H9 (cell line): ENCODE data around the gene RAD51AP2. TPM values are rescaled to one million over a fixed set of nuclear protein-coding genes. Genes with fewer than 3 reads are reported as not detected.
"Not testable (repeated sequence)": the region's sequence is repeated elsewhere in the genome, so short reads cannot be mapped to it uniquely, and the experiment has no call there.

ENCODE experiments used
- DNase-seq: peaks from one replicate; pipeline ENCODE4 v3.0.0-alpha.2; 2017
- H2AFZ ChIP-seq: one replicate; pipeline ENCODE4 v1.6.1; 2013; ENCODE audit warnings: mild to moderate bottlenecking, low read length, control low read depth, moderate library complexity
- H2AK5ac ChIP-seq: 2 replicates; pipeline ENCODE4 v1.6.1; 2013; ENCODE audit warnings: low read length, control low read depth, mixed read lengths; ENCODE audit not compliant: insufficient read length
- H2BK120ac ChIP-seq: one replicate; pipeline ENCODE4 v1.6.1; 2013; ENCODE audit warnings: low read depth, mild to moderate bottlenecking, low read length, control low read depth, inconsistent platforms; ENCODE audit not compliant: poor library complexity, severe bottlenecking
- H2BK12ac ChIP-seq: 2 replicates; pipeline ENCODE4 v1.6.1; 2013; ENCODE audit warnings: low read length, control low read depth, mixed read lengths, low read depth; ENCODE audit not compliant: insufficient read length
- H2BK15ac ChIP-seq: 2 replicates; pipeline ENCODE4 v1.6.1; 2013; ENCODE audit warnings: low read depth, low read length, control low read depth
- H2BK20ac ChIP-seq: one replicate; pipeline ENCODE4 v1.6.1; 2013; ENCODE audit warnings: low read depth, mild to moderate bottlenecking, low read length, control low read depth, inconsistent platforms; ENCODE audit not compliant: poor library complexity, severe bottlenecking
- H2BK5ac ChIP-seq: 2 replicates; pipeline ENCODE4 v1.6.1; 2013; ENCODE audit warnings: low read length, control low read depth, mixed read lengths; ENCODE audit not compliant: insufficient read length
- H3K14ac ChIP-seq: 2 replicates; pipeline ENCODE4 v1.6.1; 2013; ENCODE audit warnings: low read length, control low read depth; ENCODE audit not compliant: insufficient read depth
- H3K18ac ChIP-seq: 2 replicates; pipeline ENCODE4 v1.6.1; 2013; ENCODE audit warnings: low read depth, mild to moderate bottlenecking, mixed read lengths, low read length, control low read depth; ENCODE audit not compliant: insufficient read length
- H3K23ac ChIP-seq: 2 replicates; pipeline ENCODE4 v1.6.1; 2013; ENCODE audit warnings: low read length, control low read depth, mixed read lengths, low read depth; ENCODE audit not compliant: insufficient read length
- H3K23me2 ChIP-seq: 2 replicates; pipeline ENCODE4 v1.6.1; 2013; ENCODE audit warnings: low read depth, mild to moderate bottlenecking, mixed read lengths, low read length, control low read depth; ENCODE audit not compliant: insufficient read length, poor library complexity, severe bottlenecking
- H3K27ac ChIP-seq: 2 replicates; pipeline ENCODE4 v1.5.1; 2013; ENCODE audit warnings: low read length, control low read depth, mixed read lengths, low read depth; ENCODE audit not compliant: insufficient read length
- H3K27me3 ChIP-seq: 2 replicates; pipeline ENCODE4 v1.6.1; 2013; ENCODE audit warnings: low read length, control low read depth, inconsistent platforms; ENCODE audit not compliant: insufficient read depth
- H3K4ac ChIP-seq: 2 replicates; pipeline ENCODE4 v1.6.1; 2013; ENCODE audit warnings: low read depth, mild to moderate bottlenecking, control low read depth, inconsistent platforms, low read length, moderate library complexity
- H3K4me1 ChIP-seq: 2 replicates; pipeline ENCODE4 v1.6.1; 2013; ENCODE audit warnings: low read length, control low read depth, inconsistent platforms; ENCODE audit not compliant: insufficient read depth
- H3K4me2 ChIP-seq: 2 replicates; pipeline ENCODE4 v1.6.1; 2013; ENCODE audit warnings: low read length, control low read depth, mixed read lengths; ENCODE audit not compliant: insufficient read length, insufficient read depth
- H3K56ac ChIP-seq: 2 replicates; pipeline ENCODE4 v1.6.1; 2013; ENCODE audit warnings: low read depth, mild to moderate bottlenecking, mixed read lengths, low read length, control low read depth; ENCODE audit not compliant: insufficient read length
- H3K79me1 ChIP-seq: 2 replicates; pipeline ENCODE4 v1.6.1; 2013; ENCODE audit warnings: low read depth, mild to moderate bottlenecking, moderate library complexity, low read length, control low read depth, inconsistent platforms; ENCODE audit not compliant: insufficient read depth, poor library complexity, severe bottlenecking
- H3K79me2 ChIP-seq: 2 replicates; pipeline ENCODE4 v1.6.1; 2013; ENCODE audit warnings: low read length, control low read depth, inconsistent platforms; ENCODE audit not compliant: insufficient read depth
- H3K9ac ChIP-seq: 2 replicates; pipeline ENCODE4 v1.6.1; 2013; ENCODE audit warnings: low read length, control low read depth, mixed read lengths; ENCODE audit not compliant: insufficient read length; ENCODE audit errors: extremely low read depth
- H3K9me3 ChIP-seq: one replicate; pipeline ENCODE4 v1.6.1; 2013; ENCODE audit warnings: low read depth, low read length, inconsistent platforms; ENCODE audit not compliant: control insufficient read depth
- H3T11ph ChIP-seq: one replicate; pipeline ENCODE4 v1.6.1; 2013; ENCODE audit warnings: mild to moderate bottlenecking, low read length, control low read depth, inconsistent platforms
- H4K20me1 ChIP-seq: one replicate; pipeline ENCODE4 v1.6.1; 2013; ENCODE audit not compliant: control insufficient read depth, insufficient read length, insufficient read depth
- H4K5ac ChIP-seq: 2 replicates; pipeline ENCODE4 v1.6.1; 2013; ENCODE audit warnings: low read depth, mild to moderate bottlenecking, mixed read lengths, low read length, control low read depth; ENCODE audit not compliant: insufficient read length
- H4K8ac ChIP-seq: replicated peaks from 2 replicates; pipeline ENCODE4 v1.6.1; 2013; ENCODE audit warnings: low read length, control low read depth, mixed read lengths, low read depth; ENCODE audit not compliant: insufficient read length
- H4K91ac ChIP-seq: 2 replicates; pipeline ENCODE4 v1.6.1; 2013; ENCODE audit warnings: low read depth, mild to moderate bottlenecking, moderate library complexity, mixed read lengths, low read length, control low read depth; ENCODE audit not compliant: insufficient read length
- H3K27ac Mint-ChIP-seq, 3 experiments: 2 replicates in 2 of 3; 3 replicates in 1 of 3; pipeline ENCODE4 v1.8.0; 2020 to 2021; ENCODE audit warnings: mixed read lengths in 3 of 3, mild to moderate bottlenecking in 1 of 3, moderate library complexity in 1 of 3
- H3K27me3 Mint-ChIP-seq: 2 replicates; pipeline ENCODE4 v1.8.0; 2021; ENCODE audit warnings: low read depth, mild to moderate bottlenecking, moderate library complexity, mixed read lengths
- H3K36me3 Mint-ChIP-seq, 3 experiments: 2 replicates in 2 of 3; 3 replicates in 1 of 3; pipeline ENCODE4 v1.8.0; 2020 to 2021; ENCODE audit warnings: low read depth in 3 of 3, mixed read lengths in 3 of 3; ENCODE audit not compliant: insufficient read depth in 1 of 3
- H3K4me1 Mint-ChIP-seq, 2 experiments: 2 replicates each; pipeline ENCODE4 v1.8.0; 2020; ENCODE audit warnings: mixed read lengths in 2 of 2
- H3K4me3 Mint-ChIP-seq, 2 experiments: 2 replicates in 1 of 2; 3 replicates in 1 of 2; pipeline ENCODE4 v1.8.0; 2020 to 2021; ENCODE audit warnings: mild to moderate bottlenecking in 2 of 2, mixed read lengths in 2 of 2, moderate library complexity in 1 of 2
- H3K9me3 Mint-ChIP-seq, 2 experiments: 2 replicates in 1 of 2; 3 replicates in 1 of 2; pipeline ENCODE4 v1.8.0; 2020; ENCODE audit warnings: mild to moderate bottlenecking in 2 of 2, mixed read lengths in 2 of 2, moderate library complexity in 1 of 2
- CTCF ChIP-seq: fragments of 200-600 bp; sonication (generic); conservative IDR thresholded peaks from 3 replicates; pipeline ENCODE4 v1.8.0; 2021; ENCODE audit warnings: antibody characterized with exemption, mild to moderate bottlenecking
- WGBS: extraction: QIAGEN DNeasy Blood & Tissue Kit; methylation state at CpG from one replicate; pipeline ENCODE4 v1.1.7; 2013; ENCODE audit warnings: missing lambda C conversion rate, low lambda C conversion rate, mixed read lengths; ENCODE audit not compliant: insufficient read length; ENCODE audit errors: extremely low coverage; 5-methylcytosine and 5-hydroxymethylcytosine counted together
- total RNA-seq: library from RNA; stranded (reverse); gene quantifications from 2 replicates; pipeline ENCODE4 v1.2.1, GENCODE V29; 2021

Gene RAD51AP2
- total RNA-seq, 1 experiment from 2014 or later: 0.07 TPM

GRCh38 chr2:17495590-17495989 lies 22.6 kb downstream of the RAD51AP2 start:
- Histone ChIP-seq H2BK15ac (no peak overlapping the region), H3T11ph (no peak overlapping the region), H2AK5ac (no peak overlapping the region), H3K79me1 (no peaks in the 10 kb centered on the region), H3K27ac (no peak overlapping the region), H3K14ac (no peak overlapping the region), H3K4me2 (no peak overlapping the region), H4K8ac (no peak overlapping the region), H2AFZ (no peak overlapping the region), H2BK20ac (no peak overlapping the region), H2BK12ac (no peak overlapping the region), H3K23me2 (no peaks in the 10 kb centered on the region), H4K20me1 (no peaks in the 10 kb centered on the region), H3K9ac (no peak overlapping the region), H3K56ac (no peak overlapping the region), H3K79me2 (no peaks in the 10 kb centered on the region), H3K9me3 (no peaks in the 10 kb centered on the region), H3K27me3 (no peaks in the 10 kb centered on the region), H3K4ac (no peak overlapping the region), H2BK120ac (no peak overlapping the region), H4K91ac (no peak overlapping the region), H3K23ac (no peak overlapping the region), H3K18ac (no peak overlapping the region), H2BK5ac (no peak overlapping the region), H4K5ac (no peak overlapping the region), H3K4me1 (no peaks in the 10 kb centered on the region)
- Mint-ChIP-seq H3K36me3 (no peaks in the 10 kb centered on the region), H3K27me3 (no peaks in the 10 kb centered on the region), H3K27ac (no peak overlapping the region), H3K4me1 (no peaks in the 10 kb centered on the region), H3K9me3 (no peaks in the 10 kb centered on the region), H3K4me3 (no peak overlapping the region)
- no CpG with 5 or more reads among the region's 1 CpG for WGBS
- DNase-seq: no peak
- TF ChIP-seq CTCF: no peak

GRCh38 chr2:17490165-17490564 lies 28.1 kb downstream of the RAD51AP2 start:
- not testable (repeated sequence) for H3K79me2 ChIP-seq, H3K4me3 Mint-ChIP-seq, H4K91ac ChIP-seq, H2BK15ac ChIP-seq, H3K56ac ChIP-seq, H2BK120ac ChIP-seq, H3K79me1 ChIP-seq, H3K27me3 ChIP-seq, H3K9ac ChIP-seq, H4K20me1 ChIP-seq, H3K27me3 Mint-ChIP-seq, H3K23ac ChIP-seq, H3K23me2 ChIP-seq, H3K9me3 ChIP-seq, H3K36me3 Mint-ChIP-seq, DNase-seq, H3K14ac ChIP-seq, H3K4me2 ChIP-seq, H4K5ac ChIP-seq, H3K27ac ChIP-seq, H3K4me1 Mint-ChIP-seq, H2AFZ ChIP-seq, H3K9me3 Mint-ChIP-seq, H4K8ac ChIP-seq, H3K4ac ChIP-seq, H2BK12ac ChIP-seq, H2AK5ac ChIP-seq, H3K4me1 ChIP-seq, H2BK20ac ChIP-seq, H2BK5ac ChIP-seq, H3T11ph ChIP-seq, H3K18ac ChIP-seq, H3K27ac Mint-ChIP-seq
